PC-9 (cell line): Measurements from ENCODE around the gene IL17RA. TPM values are rescaled to one million over a fixed set of nuclear protein-coding genes. Genes with fewer than 3 reads are reported as not detected.
"Not testable (repeated sequence)": the region's sequence is repeated elsewhere in the genome, so short reads cannot be mapped to it uniquely, and the experiment has no call there.

Experiments
- Bru-seq: library from RNA; stranded (reverse); fragments of 400-500 nt; gene quantifications from one replicate; lab custom pipeline; 2021; lab: Mats Ljungman, UMichigan
- BruChase-seq, 2 experiments: library from RNA; stranded (reverse); fragments of 400-500 nt; gene quantifications; one replicate each; lab custom pipeline; 2021; lab: Mats Ljungman, UMichigan
- BruUV-seq: library from RNA; stranded (reverse); fragments of 400-500 nt; replicated peaks from 2 replicates; lab custom pipeline; 2021; lab: Mats Ljungman, UMichigan
- CTCF ChIA-PET: fragments of 300-600 bp; sonication (Branson Sonifier 250); formaldehyde crosslinking; loops from one replicate; lab custom pipeline; 2022; ENCODE audit warnings: antibody characterized with exemption; lab: Charles Lee
- POLR2A ChIA-PET: fragments of 300-600 bp; sonication (Branson Sonifier 250); formaldehyde crosslinking; loops from one replicate; lab custom pipeline; 2022; ENCODE audit warnings: antibody characterized with exemption; ENCODE audit not compliant: unreplicated experiment; lab: Charles Lee
- DNase-seq, 2 experiments: peaks; one replicate each; pipeline versions ENCODE4 v3.0.0 to v3.0.0-alpha.2; 2015 to 2022; ENCODE audit warnings: mixed read lengths in 1 of 2
- H2AFZ ChIP-seq: fragments of 200-600 bp; sonication (generic); 2 replicates; pipeline ENCODE4 v1.8.1; 2017; ENCODE audit warnings: antibody characterized with exemption
- H3F3A ChIP-seq: fragments of 200-600 bp; sonication (generic); 2 replicates; pipeline ENCODE4 v1.8.1; 2017; ENCODE audit warnings: antibody characterized with exemption, mild to moderate bottlenecking, low read depth; ENCODE audit not compliant: insufficient read depth
- H3K27ac ChIP-seq: fragments of 200-600 bp; sonication (generic); 2 replicates; pipeline ENCODE4 v1.6.1; 2016; ENCODE audit warnings: mixed run types
- H3K27me3 ChIP-seq: fragments of 200-600 bp; sonication (generic); 2 replicates; pipeline ENCODE4 v1.6.1; 2016; ENCODE audit warnings: low read depth, mixed run types; ENCODE audit not compliant: insufficient read depth
- H3K36me3 ChIP-seq: fragments of 200-600 bp; sonication (generic); 2 replicates; pipeline ENCODE4 v1.6.1; 2016; ENCODE audit warnings: low read depth, mixed run types
- H3K4me1 ChIP-seq: fragments of 200-600 bp; sonication (generic); replicated peaks from 2 replicates; pipeline ENCODE4 v1.6.1; 2016; ENCODE audit warnings: mixed run types; ENCODE audit not compliant: insufficient read depth
- H3K4me2 ChIP-seq: fragments of 200-600 bp; sonication (generic); 2 replicates; pipeline ENCODE4 v1.6.1; 2017; ENCODE audit warnings: mixed run types
- H3K4me3 ChIP-seq: fragments of 200-600 bp; sonication (generic); 2 replicates; pipeline ENCODE4 v1.6.1; 2016; ENCODE audit warnings: mixed run types
- H3K79me2 ChIP-seq: fragments of 200-600 bp; sonication (generic); 2 replicates; pipeline ENCODE4 v1.6.1; 2017; ENCODE audit warnings: low read depth, mixed run types
- H3K9me2 ChIP-seq: fragments of 200-600 bp; sonication (generic); 2 replicates; pipeline ENCODE4 v1.8.1; 2017; ENCODE audit warnings: mild to moderate bottlenecking; ENCODE audit not compliant: insufficient read depth
- H3K9me3 ChIP-seq: fragments of 200-600 bp; sonication (generic); 2 replicates; pipeline ENCODE4 v1.8.1; 2016; ENCODE audit warnings: low read depth; ENCODE audit not compliant: insufficient read depth
- H4K20me1 ChIP-seq: fragments of 200-600 bp; sonication (generic); 2 replicates; pipeline ENCODE4 v1.8.1; 2017; ENCODE audit not compliant: insufficient read depth
- CTCF ChIP-seq: fragments of 200-600 bp; sonication (generic); conservative IDR thresholded peaks from 2 replicates; pipeline ENCODE4 v1.6.1; 2017; ENCODE audit warnings: mixed run types, antibody characterized with exemption, mild to moderate bottlenecking, moderate library complexity
- EZH2 ChIP-seq: fragments of 200-600 bp; sonication (generic); IDR thresholded peaks from 2 replicates; pipeline ENCODE4 v1.8.0; 2017; ENCODE audit warnings: antibody characterized with exemption, low read depth
- intact Hi-C: fragments of 100-400 bp; cut with micrococcal nuclease; formaldehyde crosslinking; loops from one replicate; pipeline ENCODE4 v1.10.0; 2022; ENCODE audit not compliant: unreplicated experiment
- long read RNA-seq: library from polyadenylated mRNA; stranded (forward); transcript quantifications from one replicate; pipeline ENCODE4 v2.0.0, GENCODE V29; 2022
- total RNA-seq: library from RNA; stranded (reverse); gene quantifications from 2 replicates; pipeline ENCODE4 v1.2.3, GENCODE V29; 2021

IL17RA gene
- total RNA-seq (5.0 and 8.2 TPM in 2 replicates), Bru-seq, nascent RNA (percentile 52 among the genes with signal in this experiment), BruChase-seq, experiment 1, labeled RNA remaining after a 2-hour chase (percentile 56 among the genes with signal in this experiment), BruChase-seq, experiment 2, labeled RNA remaining after a 6-hour chase (percentile 60 among the genes with signal in this experiment)
- long read RNA-seq, partial matches to known transcripts = 0 of 2 reads
- long read RNA-seq, other reads (novel, unspliced or antisense) = 2 of 2 reads

GRCh38 chr22:17084554-17085276, at the start of gene IL17RA:
Gene IL17RA, plus strand, starts transcription at chr22:17085000. Its CDS starts 92 bp downstream, at chr22:17085092.
- no peaks in the 10 kb centered on the region for H3F3A ChIP-seq
- no peaks in the 10 kb centered on the region for H4K20me1 ChIP-seq
- DNase-seq = peak; percentile 55 to 86
- peak within 1 kb of the TSS; percentile 85 for H3K4me2 ChIP-seq
- peak within 1 kb of the TSS; percentile 78 for H3K4me3 ChIP-seq
- H2AFZ ChIP-seq = peak within 1 kb of the TSS; percentile 90
- H3K9me2 ChIP-seq = no peaks in the 10 kb centered on the region
- H3K9me3 ChIP-seq = no peaks in the 10 kb centered on the region
- POLR2A ChIA-PET = no interaction called here
- no peaks in the 10 kb centered on the region for H3K36me3 ChIP-seq
- intact Hi-C loops = loop anchor here (1.0 kb wide), 1 partner anchor 75 kb away; the partner anchor contains the start of gene HDHD5
- no peaks in the 10 kb centered on the region for H3K27me3 ChIP-seq
- no peaks in the 10 kb centered on the region for H3K4me1 ChIP-seq
- TF ChIP-seq CTCF (no peak), EZH2 (no peak)
- H3K79me2 ChIP-seq = no peaks in the 10 kb centered on the region
- no peak within 1 kb of the TSS for H3K27ac ChIP-seq
- CTCF ChIA-PET = interaction anchor here (1.2 kb wide), 1 partner anchor 10 kb away, joined by 4 read pairs; no protein-coding TSS in a partner anchor
- BruUV-seq = no TSS peak

- no peak overlapping the region for H2AFZ ChIP-seq
- no peak overlapping the region for H3K4me2 ChIP-seq
- intact Hi-C loops = no loop called here
- TF ChIP-seq EZH2 (no peak), CTCF (no peak)
- peaks cover 4% of the 10 kb centered on the region; the same call in 1 of the 2 replicates for H3K27me3 ChIP-seq
- ChIA-PET CTCF (no interaction called here), POLR2A (no interaction called here)
- H3K27ac ChIP-seq = no peak overlapping the region
- DNase-seq = no peak
- no TSS peak for BruUV-seq
- no peak overlapping the region for H3K4me3 ChIP-seq
- no peaks in the 10 kb centered on the region for H3K4me1 ChIP-seq
- no peaks in the 10 kb centered on the region for H3F3A ChIP-seq
- H3K36me3 ChIP-seq = no peaks in the 10 kb centered on the region
- no peaks in the 10 kb centered on the region for H4K20me1 ChIP-seq
- no peaks in the 10 kb centered on the region for H3K79me2 ChIP-seq
- no peaks in the 10 kb centered on the region for H3K9me3 ChIP-seq
- H3K9me2 ChIP-seq = no peaks in the 10 kb centered on the region
These were observed 49.6 kb upstream of the IL17RA start for GRCh38 chr22:17035246-17035645.

- H4K20me1 ChIP-seq, H3K9me2 ChIP-seq, CTCF ChIA-PET, H3K9me3 ChIP-seq, H3K36me3 ChIP-seq, H3K27me3 ChIP-seq, H3K4me2 ChIP-seq, intact Hi-C loops, H3K4me1 ChIP-seq, H3K79me2 ChIP-seq, BruUV-seq, H3K27ac ChIP-seq, H3K4me3 ChIP-seq, POLR2A ChIA-PET, H2AFZ ChIP-seq, H3F3A ChIP-seq, DNase-seq: not testable (repeated sequence)
These were observed 48.6 kb upstream of the IL17RA start for GRCh38 chr22:17035976-17036841.

GRCh38 chr22:17036842-17037711, 47.7 kb upstream of the IL17RA start:
- H3K79me2 ChIP-seq, H3K4me2 ChIP-seq, intact Hi-C loops, H3K9me3 ChIP-seq, H3K27ac ChIP-seq, H3K9me2 ChIP-seq, H3K4me1 ChIP-seq, BruUV-seq, H3F3A ChIP-seq, POLR2A ChIA-PET, H3K27me3 ChIP-seq, CTCF ChIA-PET, H4K20me1 ChIP-seq, H2AFZ ChIP-seq, DNase-seq, H3K36me3 ChIP-seq, H3K4me3 ChIP-seq: not testable (repeated sequence)
